SK-N-SH (cell line): ENCODE measurements around the gene AGTR1.

Experiments used
- CHD2 ChIP-seq: fragments of 150-350 bp; IDR thresholded peaks from 2 replicates; pipeline ENCODE4 v1.6.1; 2018; ENCODE audit warnings: low read length; ENCODE audit not compliant: partially characterized antibody
- EP300 ChIP-seq, 2 experiments: IDR thresholded peaks; 2 replicates each; pipeline versions ENCODE4 v1.4.0 to v1.6.1; 2012; ENCODE audit warnings: borderline replicate concordance in 1 of 2, low read depth in 1 of 2, low read length in 1 of 2
- EZH2phosphoT487 ChIP-seq: fragments of 200-600 bp; sonication (generic); IDR thresholded peaks from 2 replicates; pipeline ENCODE4 v1.6.1; 2017; ENCODE audit warnings: low read depth, mixed run types, mild to moderate bottlenecking, antibody characterized with exemption, moderate library complexity, borderline replicate concordance
- FOXJ3 ChIP-seq: sonication (generic); formaldehyde crosslinking; IDR thresholded peaks from 2 replicates; pipeline ENCODE4 v1.5.1; 2020; ENCODE audit warnings: mild to moderate bottlenecking, missing genetic modification reagents
- FOXM1 ChIP-seq: IDR thresholded peaks from 2 replicates; pipeline ENCODE4 v1.4.0; 2012; ENCODE audit warnings: low read depth, mild to moderate bottlenecking
- NRF1 ChIP-seq: IDR thresholded peaks from 2 replicates; pipeline ENCODE4 v1.6.1; 2012; ENCODE audit warnings: low read depth, mild to moderate bottlenecking, low read length
- POLR2AphosphoS5 ChIP-seq: IDR thresholded peaks from 2 replicates; pipeline ENCODE4 v1.6.1; 2012; ENCODE audit warnings: low read depth, low read length
- REST ChIP-seq: IDR thresholded peaks from 2 replicates; pipeline ENCODE4 v1.6.1; 2012; ENCODE audit warnings: mild to moderate bottlenecking, low read depth, low read length, moderate library complexity
- SIN3A ChIP-seq: IDR thresholded peaks from 2 replicates; pipeline ENCODE4 v1.6.1; 2012; ENCODE audit warnings: low read depth, mild to moderate bottlenecking, low read length, moderate library complexity, borderline replicate concordance
- TF ChIP-seq, protein P1 (sequence below): fragments of 200-600 bp; sonication (generic); IDR thresholded peaks from 2 replicates; pipeline ENCODE4 v1.6.1; 2017; ENCODE audit warnings: antibody characterized with exemption, mild to moderate bottlenecking, moderate library complexity
- TF ChIP-seq, protein P2 (sequence below): IDR thresholded peaks from 2 replicates; pipeline ENCODE4 v1.4.0; 2012; ENCODE audit warnings: low read depth, borderline replicate concordance

DNA sequence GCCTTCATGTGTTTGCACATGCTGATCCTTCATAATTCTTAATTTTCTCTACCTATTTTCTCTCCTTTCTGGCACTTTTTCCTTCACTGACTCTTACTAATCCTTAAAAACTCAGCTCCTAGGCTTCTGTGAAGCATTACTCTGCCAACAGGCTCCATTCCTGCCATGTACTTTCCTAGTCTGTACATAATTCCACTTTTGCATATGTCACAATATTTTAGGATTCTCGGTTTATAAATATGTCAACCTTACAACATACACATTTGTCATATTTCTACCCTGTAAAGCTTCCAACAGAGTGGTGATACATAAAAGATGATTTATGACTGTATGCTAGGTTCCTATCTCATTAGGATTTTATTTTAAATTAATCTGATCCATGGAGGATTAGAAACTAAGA lies 38.2 kb upstream of the AGTR1 start:
- TF ChIP-seq EP300 (IDR thresholded peaks at IDR 0.05; ENCODE audit: borderline replicate concordance in 1 of 2, low read depth in 1 of 2, low read length in 1 of 2) (no peak), REST (no peak), SIN3A (no peak), FOXM1 (no peak), NRF1 (no peak), EZH2phosphoT487 (no peak), FOXJ3 (CRISPR knock-in tag) (no peak), CHD2 (no peak), POLR2AphosphoS5 (no peak)
- TF ChIP-seq, protein P1, sequence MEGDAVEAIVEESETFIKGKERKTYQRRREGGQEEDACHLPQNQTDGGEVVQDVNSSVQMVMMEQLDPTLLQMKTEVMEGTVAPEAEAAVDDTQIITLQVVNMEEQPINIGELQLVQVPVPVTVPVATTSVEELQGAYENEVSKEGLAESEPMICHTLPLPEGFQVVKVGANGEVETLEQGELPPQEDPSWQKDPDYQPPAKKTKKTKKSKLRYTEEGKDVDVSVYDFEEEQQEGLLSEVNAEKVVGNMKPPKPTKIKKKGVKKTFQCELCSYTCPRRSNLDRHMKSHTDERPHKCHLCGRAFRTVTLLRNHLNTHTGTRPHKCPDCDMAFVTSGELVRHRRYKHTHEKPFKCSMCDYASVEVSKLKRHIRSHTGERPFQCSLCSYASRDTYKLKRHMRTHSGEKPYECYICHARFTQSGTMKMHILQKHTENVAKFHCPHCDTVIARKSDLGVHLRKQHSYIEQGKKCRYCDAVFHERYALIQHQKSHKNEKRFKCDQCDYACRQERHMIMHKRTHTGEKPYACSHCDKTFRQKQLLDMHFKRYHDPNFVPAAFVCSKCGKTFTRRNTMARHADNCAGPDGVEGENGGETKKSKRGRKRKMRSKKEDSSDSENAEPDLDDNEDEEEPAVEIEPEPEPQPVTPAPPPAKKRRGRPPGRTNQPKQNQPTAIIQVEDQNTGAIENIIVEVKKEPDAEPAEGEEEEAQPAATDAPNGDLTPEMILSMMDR, result no peak
- TF ChIP-seq, protein P2, sequence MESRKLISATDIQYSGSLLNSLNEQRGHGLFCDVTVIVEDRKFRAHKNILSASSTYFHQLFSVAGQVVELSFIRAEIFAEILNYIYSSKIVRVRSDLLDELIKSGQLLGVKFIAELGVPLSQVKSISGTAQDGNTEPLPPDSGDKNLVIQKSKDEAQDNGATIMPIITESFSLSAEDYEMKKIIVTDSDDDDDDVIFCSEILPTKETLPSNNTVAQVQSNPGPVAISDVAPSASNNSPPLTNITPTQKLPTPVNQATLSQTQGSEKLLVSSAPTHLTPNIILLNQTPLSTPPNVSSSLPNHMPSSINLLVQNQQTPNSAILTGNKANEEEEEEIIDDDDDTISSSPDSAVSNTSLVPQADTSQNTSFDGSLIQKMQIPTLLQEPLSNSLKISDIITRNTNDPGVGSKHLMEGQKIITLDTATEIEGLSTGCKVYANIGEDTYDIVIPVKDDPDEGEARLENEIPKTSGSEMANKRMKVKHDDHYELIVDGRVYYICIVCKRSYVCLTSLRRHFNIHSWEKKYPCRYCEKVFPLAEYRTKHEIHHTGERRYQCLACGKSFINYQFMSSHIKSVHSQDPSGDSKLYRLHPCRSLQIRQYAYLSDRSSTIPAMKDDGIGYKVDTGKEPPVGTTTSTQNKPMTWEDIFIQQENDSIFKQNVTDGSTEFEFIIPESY, result no peak
